ENCODE data around the gene PLEKHA7.

GRCh38 chr11:16942342-16942741, 71.9 kb downstream of the PLEKHA7 start:
- TF ChIP-seq USF1 (CRISPR knock-in tag; IDR thresholded peaks at IDR 0.05) (no peak), STAT6 (CRISPR knock-in tag; conservative IDR thresholded peaks at IDR 0.05; ENCODE audit: low read depth) (no peak), PREB (CRISPR knock-in tag; IDR thresholded peaks at IDR 0.05; ENCODE audit: borderline replicate concordance) (no peak), NR1H2 (CRISPR knock-in tag; IDR thresholded peaks at IDR 0.05) (no peak), E2F1 (CRISPR knock-in tag; IDR thresholded peaks at IDR 0.05) (no peak), CTCF (IDR thresholded peaks at IDR 0.05) (no peak), JUN (CRISPR knock-in tag; IDR thresholded peaks at IDR 0.05) (no peak), NFATC4 (CRISPR knock-in tag; IDR thresholded peaks at IDR 0.05) (no peak), ZNF416 (CRISPR knock-in tag; IDR thresholded peaks at IDR 0.05) (no peak)

Data from WTC11 (cell line).